Testis (tissue), 2 donors: ENCODE measurements around the gene PFN2.

ENCODE experiments used
- CTCF ChIP-seq, 3 experiments: fragments of 450-650 bp in 2 of 3; fragments of 200-600 bp in 1 of 3; sonication (generic) in 1 of 3; IDR thresholded peaks; one replicate each; pipeline ENCODE4 v1.5.1; 2016 to 2019; ENCODE audit warnings: antibody characterized with exemption in 3 of 3, mild to moderate bottlenecking in 2 of 3, moderate library complexity in 1 of 3
- POLR2A ChIP-seq: fragments of 450-650 bp; IDR thresholded peaks from one replicate; pipeline ENCODE4 v1.6.1; 2017; ENCODE audit warnings: antibody characterized with exemption, mild to moderate bottlenecking, moderate library complexity

GRCh38 chr3:149934524-149934923 lies 36.2 kb downstream of the PFN2 start:
- TF ChIP-seq CTCF (IDR thresholded peaks at IDR 0.05) = no peak
- no peak for TF ChIP-seq POLR2A
